ENCODE data around the gene EPB41L4A.
"Not testable (repeated sequence)": the region's sequence is repeated elsewhere in the genome, so short reads cannot be mapped to it uniquely, and the experiment has no call there.

The EPB41L4A gene

DNA sequence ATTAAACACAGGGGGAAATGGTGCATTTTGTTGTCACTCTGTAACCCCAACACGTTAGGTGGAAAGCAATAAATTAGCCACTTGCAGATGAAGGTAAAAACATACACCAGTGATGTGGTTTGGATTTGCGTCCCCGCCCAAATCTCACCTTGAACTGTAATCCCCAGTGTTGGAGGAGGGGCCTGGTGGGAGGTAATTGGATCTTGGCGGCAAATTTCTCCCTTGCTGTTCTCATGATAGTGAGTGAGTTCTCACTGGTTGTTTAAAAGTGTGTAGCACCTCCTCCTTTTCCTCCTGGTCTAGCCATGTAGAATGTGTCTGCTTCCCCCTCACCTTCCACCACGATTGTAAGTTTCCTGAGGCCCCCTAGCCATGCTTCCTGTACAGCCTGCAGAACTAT is 17.2 kb downstream of the EPB41L4A start:
- no peak for DNase-seq

- no peak for DNase-seq
Measured at GRCh38 chr5:112397690-112398089, 21.4 kb downstream of the EPB41L4A start.

DNA sequence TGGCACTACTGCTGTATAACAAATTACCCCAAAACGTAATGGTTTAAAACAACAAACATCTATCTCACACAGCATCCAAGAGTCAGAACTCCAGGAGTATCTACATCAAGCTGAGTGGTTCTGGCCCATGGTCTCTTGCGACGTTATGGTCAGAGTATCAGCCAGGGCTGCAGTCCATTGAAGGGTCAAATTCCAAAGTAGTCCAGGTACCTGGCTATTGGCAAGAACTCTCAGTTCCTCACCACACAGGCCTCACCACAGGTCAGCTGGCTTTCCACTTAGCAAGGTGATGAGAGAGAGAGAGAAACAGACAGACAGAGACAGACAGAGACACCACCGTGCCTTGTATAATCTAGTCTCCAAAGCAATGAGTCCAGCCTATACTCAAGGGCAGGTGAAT is 22.6 kb downstream of the EPB41L4A start:
- DNase-seq = no peak

DNA sequence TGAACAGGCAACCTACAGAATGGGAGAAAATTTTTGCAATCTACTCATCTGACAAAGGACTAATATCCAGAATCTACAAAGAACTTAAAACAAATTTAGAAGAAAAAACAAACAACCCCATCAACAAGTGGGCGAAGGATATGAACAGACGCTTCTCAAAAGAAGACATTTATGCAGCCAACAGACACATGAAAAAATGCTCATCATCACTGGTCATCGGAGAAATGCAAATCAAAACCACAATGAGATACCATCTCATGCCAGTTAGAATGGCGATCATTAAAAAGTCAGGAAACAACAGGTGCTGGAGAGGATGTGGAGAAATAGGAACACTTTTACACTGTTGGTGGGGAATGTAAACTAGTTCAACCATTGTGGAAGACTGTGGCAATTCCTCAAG is 23.8 kb downstream of the EPB41L4A start:
- not testable (repeated sequence) for DNase-seq

DNA sequence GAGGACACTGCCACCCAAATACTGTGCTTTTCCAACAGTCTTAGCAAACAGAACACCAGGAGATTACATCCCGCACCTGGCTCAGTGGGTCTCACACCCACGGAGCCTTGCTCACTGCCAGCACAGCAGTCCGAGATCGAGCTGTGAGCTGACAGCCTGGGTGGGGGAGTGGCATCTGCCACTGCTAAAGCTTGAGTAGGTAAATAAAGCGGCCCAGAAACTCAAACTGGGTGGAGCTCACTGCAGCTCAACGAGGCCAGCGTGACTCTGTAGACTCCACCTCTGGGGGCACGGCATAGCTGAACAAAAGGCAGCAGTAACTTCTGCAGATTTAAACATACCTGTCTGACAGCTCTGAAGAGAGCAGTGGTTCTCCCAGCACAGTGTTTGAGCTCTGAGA is 28.8 kb downstream of the EPB41L4A start:
- peak; percentile 24 for DNase-seq

DNA sequence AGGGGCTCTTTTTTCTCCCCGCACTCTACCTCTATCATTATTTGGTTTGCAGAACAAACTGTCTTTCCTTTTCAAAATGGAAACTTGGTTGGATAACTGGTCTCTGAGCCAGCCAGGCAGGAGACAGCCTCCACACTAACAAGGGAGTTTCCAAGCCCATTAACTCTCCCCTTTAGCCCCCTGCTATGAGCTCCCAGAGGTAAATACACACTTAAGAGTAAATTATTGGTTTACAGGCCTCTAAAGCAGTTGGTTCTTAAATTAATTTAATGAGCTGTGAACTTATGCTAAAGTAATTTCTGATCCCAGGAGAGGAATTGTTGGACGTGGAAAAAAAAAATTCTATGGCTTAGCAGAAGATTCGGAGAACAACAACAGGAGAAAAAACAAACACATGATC is 30.3 kb downstream of the EPB41L4A start:
- DNase-seq = no peak

- DNase-seq = no peak
Measured at GRCh38 chr5:112388074-112388473, 31.0 kb downstream of the EPB41L4A start.

- DNase-seq = no peak
Measured at GRCh38 chr5:112386766-112387165, 32.3 kb downstream of the EPB41L4A start.

- DNase-seq = no peak
Measured at GRCh38 chr5:112385969-112386368, 33.1 kb downstream of the EPB41L4A start.

GRCh38 chr5:112385566-112385965 is 33.5 kb downstream of the EPB41L4A start:
- DNase-seq = no peak

DNA sequence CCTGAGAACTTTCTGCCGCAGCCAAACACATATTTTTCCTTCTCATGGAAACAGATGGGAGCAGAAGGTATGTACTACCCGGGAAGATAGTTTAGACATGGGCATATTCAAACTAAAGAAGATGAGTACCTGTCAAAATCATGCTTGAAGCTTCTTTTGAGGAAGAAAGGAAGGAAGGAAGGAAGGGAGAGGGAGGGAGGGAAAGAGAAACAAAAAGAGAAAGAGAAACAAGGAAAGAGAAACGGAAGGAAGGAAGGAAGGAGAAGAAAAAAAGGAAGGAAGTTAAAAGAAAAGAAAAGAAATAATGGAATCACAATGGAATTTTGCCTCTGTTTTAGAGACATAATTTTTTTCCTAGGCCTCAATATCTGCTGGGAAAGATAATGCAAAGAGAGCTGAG is 34.6 kb downstream of the EPB41L4A start:
- no peak for DNase-seq

DNA sequence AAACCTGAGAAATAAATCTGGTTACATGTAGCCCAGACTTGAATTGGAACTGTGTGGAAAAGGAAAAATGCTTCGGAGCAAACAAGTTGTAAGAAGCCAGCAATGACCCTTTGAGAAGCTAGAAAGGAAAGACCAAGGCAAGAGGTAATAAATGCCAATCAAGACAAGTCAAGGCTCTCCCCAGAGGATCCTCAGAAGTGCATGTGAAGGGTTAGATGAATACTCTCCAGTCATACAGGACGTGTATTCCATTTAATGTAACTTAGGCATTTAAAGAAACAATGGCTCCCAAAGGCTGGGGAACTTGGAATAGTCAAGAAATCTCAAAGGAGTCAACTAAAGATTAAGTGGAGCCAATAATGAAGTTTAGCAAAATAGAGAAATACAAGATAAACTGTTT is 36.2 kb downstream of the EPB41L4A start:
- DNase-seq = no peak

DNA sequence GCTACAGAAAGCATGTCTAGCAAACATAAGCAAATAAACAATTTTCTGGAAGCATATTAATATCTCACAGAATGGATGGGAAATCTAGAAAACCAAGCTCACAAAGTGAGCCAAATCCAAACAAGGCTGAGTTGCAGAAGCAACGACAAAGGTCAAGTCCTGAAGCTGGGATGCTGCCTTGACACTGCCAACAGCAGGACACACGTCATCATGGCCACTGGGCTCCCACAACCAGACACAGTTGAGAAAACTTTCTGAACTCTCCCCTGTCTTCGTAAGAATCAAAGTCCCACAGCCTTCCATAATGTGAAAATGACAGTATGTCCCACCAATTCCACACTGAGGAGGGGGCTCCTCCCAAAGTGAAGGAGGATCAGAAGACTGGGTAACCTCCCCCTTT is 37.6 kb downstream of the EPB41L4A start:
- DNase-seq = no peak

DNA sequence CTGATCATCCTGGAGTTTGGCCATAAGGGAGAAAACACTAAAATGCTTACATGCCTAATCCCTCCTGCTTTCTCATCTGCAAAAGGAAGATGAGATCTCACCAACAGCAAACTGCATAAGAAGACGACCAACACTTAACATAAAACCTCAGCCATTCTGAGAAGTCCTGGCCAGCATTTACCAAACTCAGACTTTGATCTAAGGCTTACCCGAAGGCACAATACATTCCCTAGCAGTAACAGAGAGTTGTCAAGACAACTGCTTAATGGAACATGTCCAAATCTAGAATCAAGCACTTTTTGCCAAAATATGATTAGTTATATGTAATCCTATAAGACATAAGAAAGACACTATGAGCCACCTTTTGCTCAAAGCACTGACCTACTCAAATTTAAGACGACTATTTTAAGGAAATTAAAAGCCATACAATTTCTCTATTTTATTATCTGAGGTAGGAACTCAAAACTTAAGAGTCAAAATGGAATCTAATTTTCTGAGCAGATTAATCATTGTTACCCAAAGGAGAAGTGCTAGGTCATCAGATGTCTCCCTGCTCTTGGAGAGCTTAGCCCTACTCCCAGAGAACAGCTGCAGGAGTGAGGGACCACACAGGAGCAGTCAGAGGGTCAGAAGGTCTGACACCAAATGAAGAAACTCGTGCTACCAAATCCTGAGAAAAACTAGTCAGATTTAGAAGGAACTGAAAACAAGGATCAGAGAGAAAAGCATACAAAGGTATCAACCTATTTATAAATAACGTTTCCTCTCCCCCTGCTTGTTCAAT is 39.3 kb downstream of the EPB41L4A start:
- DNase-seq = no peak

DNA sequence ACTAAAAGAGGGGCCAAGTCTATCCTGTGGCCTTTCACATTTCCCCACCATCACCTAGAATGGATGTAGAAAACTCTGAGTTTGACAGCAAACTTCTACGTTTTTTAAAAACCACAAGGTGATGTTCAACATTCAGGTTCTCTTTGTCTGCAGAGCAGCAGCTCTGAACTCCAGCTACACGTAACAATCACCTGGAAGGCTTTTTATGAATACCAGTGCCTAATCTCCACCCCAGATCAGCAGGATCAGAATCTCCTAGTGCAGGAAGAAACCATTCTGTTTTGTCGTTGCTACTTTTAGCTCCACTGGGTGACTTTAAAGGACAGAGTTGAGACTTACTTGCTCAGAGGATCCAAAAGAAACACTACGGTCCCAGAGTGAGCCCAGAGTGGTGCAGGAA is 44.3 kb downstream of the EPB41L4A start:
- DNase-seq = no peak

DNA sequence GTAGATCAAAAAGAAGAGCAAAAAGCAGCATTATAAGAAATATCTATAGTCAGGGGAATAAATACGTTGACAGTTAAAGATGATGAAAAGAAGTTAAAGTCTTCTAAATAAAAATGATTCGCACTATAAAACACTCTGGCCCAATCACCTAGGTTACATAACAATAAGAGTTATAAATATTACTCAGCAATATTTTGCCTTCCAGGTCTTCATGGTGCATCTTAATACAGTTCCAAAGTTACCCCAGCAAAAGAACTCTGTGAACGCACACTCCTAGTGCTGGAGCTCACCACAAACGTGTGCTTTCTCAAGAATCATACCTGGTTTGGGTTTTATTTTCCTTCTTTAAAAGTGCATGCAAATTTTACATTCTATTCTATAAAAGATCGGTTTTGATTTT is 44.7 kb downstream of the EPB41L4A start:
- DNase-seq = no peak

- no peak for DNase-seq
Measured at GRCh38 chr5:112373885-112374284, 45.2 kb downstream of the EPB41L4A start.

DNA sequence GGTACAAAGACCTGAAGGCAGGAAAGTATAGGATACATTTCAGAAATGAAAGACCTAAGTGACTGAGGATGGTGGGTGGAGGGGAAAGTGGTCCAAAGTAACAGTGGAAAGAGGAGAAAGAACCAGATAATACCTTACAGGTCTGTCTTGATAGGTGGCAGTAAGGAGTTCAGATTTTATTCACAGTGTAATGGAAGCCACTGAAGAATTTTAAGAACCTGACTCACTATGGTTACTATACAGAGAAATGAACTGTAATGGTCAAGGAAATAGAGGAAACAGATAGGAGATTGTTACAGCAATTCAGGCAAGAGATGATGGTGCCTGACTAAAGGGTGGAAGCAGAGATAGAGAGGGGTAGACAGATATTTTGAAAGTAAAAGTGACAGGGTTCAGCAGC is 46.5 kb downstream of the EPB41L4A start:
- DNase-seq = no peak

DNA sequence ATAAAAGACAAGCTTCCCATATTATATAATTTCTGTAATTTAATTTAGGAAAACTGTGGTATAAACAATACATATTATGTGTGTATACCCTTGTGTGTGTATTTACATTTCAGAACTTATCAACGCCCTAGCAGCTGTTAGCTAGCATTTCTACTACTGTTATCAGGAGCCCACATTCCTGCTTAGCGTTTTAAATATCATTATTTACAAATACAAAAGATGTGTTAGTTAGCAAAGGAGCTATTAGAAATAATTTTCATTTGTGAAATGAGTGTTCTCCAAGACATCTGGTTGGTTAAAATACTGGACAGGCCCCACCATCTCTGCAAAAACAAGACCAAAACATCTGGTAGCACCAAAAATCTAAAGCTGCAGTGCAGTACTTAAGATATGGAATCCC is 48.0 kb downstream of the EPB41L4A start:
- no peak for DNase-seq

DNA sequence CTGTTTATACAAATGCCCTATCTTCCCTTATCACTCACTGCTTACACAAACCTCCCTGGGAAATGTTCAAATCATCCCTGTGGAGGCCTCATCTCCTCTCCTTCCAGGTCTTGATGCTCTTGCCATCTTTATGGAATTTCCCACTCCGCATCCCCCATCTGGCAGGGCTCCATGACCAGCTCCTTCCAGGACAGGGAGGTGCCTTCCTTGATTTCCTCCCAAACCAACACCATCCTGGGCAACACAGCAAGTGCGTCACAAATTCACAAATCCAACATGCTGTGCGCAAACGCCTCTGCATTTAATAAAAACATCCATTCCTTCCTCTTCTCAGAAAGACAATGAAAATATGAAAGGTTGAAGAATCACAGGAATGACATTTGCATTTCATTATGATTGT is 51.7 kb downstream of the EPB41L4A start:
- no peak for DNase-seq

DNA sequence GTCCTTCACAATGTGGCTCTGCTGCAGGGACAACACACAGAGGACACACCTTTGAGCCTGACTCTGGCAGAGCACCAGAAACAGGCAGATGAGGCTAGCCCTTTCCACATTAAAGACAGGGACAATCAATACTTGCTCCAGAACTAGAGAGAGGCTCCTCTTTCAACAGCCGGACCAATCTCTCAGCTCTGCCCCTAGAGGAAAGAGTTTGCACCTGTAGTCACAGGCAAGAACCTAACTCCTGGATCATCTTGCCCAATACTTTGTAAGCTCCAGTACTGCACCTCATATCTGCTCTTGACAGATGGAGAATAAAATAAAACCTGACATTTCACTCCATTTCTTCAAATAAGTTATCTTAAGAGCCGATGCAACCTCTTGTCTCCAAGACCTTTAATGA is 52.1 kb downstream of the EPB41L4A start:
- no peak for DNase-seq

DNA sequence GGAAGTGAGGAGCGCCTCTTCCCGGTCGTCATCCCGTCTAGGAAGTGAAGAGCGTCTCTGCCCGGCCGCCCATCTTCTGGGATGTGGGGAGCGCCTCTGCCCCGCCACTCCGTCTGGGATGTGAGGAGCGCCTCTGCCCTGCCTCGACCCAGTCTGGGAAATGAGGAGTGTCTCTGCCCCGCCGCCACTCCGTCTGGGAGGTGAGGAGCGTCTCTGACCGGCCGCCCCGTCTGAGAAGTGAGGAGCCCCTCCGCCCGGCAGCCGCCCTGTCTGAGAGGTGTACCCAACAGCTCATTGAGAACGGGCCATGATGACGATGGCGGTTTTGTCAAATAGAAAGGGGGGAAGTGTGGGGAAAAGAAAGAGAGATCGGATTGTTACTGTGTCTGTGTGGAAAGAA is 58.3 kb downstream of the EPB41L4A start:
- DNase-seq = not testable (repeated sequence)

DNA sequence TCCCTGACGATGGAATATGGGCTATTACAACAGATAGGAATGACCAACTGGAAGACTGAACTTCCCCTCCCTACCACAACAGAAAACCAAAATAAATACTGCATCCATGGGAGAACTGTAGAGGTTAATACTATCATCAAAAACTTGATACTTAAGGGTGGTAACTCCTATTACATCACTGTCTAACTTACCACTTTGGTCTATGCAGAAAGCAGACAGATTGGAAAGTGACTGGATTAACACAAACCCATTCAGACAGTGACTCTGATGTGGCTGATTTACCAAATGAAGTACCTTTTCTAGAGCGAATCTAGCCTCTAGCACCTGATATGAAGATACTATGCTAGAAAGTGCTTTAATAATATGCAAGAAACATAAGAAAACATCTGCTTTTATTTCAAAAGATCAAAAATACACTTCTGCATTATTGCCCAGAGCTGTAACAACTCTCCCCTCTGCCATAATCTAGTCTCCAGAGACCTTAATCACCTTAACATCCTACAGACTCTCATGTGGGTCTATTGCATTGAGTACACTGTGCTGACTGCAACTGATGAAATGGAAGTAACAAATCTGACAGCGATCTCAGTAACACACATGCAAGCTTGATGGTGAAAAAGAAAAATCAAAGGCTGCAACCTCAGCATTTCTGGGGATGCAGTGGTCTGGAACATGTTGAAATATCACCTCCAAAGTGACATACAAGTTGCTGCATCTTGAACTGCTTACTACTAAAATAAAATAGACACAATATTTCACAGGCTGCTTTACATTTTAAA is 62.7 kb downstream of the EPB41L4A start:
- DNase-seq = no peak

DNA sequence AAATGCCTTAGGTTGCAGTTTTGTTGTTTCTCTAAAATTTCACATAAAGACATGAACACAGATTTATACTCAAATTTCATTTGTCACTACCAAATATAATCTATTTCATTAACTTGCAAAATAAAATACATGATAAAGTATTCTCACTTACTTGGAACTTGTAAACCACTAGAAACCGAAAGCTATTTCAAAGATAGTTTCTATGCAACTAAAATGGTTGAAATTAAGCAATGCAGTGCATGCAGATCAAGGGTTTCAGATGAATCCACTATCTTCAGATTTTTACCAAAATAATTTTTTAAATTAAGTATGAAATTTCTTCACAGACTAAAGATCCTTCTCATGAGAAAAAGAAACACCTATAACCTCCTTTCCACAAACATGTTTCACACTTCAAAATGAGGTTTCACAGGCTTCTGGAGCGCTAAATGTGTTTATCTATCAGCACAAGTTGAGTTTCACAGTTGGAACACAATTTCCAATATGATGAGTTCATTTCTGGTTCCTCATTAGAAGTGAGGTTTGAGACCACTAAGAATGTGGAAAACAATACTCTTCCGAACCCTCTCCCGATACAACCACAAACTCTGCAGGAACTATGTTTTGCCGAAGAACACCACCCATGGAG is 63.9 kb downstream of the EPB41L4A start:
- DNase-seq = no peak

All from NCI-H510A (cell line).